ENCODE measurements around the gene MUC3A. TPM values are rescaled to one million over a fixed set of nuclear protein-coding genes. Genes with fewer than 3 reads are reported as not detected.
A peak's percentile ranks its signal among the peaks of the same experiment; 100 is the strongest.

Gene MUC3A
- polyA plus RNA-seq, 1 of the 3 experiments (the other 2 are of a cell fraction) = 0.03 TPM

GRCh38 chr7:100968031-100968430 lies 18.7 kb downstream of the MUC3A start:
- TF ChIP-seq POLR2AphosphoS5 (IDR thresholded peaks at IDR 0.05; ENCODE audit: low read depth, low read length) = no peak
- TF ChIP-seq SMC3 (IDR thresholded peaks at IDR 0.05; ENCODE audit: low read depth, low read length) = no peak
- TF ChIP-seq JUND (IDR thresholded peaks at IDR 0.05) = no peak
- TF ChIP-seq NFIC (IDR thresholded peaks at IDR 0.05; ENCODE audit: borderline replicate concordance) = no peak
- TF ChIP-seq RXRA (IDR thresholded peaks at IDR 0.05; ENCODE audit: borderline replicate concordance, low read depth) = no peak
- TF ChIP-seq ZBTB33 (IDR thresholded peaks at IDR 0.05; ENCODE audit: borderline replicate concordance, low read depth) = no peak
- no peak for TF ChIP-seq REST (IDR thresholded peaks at IDR 0.05; ENCODE audit: low read depth, low read length)
- no peak for TF ChIP-seq CTCF (IDR thresholded peaks at IDR 0.05)
- no peak for TF ChIP-seq EZH2phosphoT487 (IDR thresholded peaks at IDR 0.05; ENCODE audit: borderline replicate concordance, low read depth)
- TF ChIP-seq FOXM1 (IDR thresholded peaks at IDR 0.05; ENCODE audit: low read depth) = no peak
- TF ChIP-seq MXI1 (IDR thresholded peaks at IDR 0.05; ENCODE audit: low read depth, low read length) = no peak
- TF ChIP-seq EP300 (IDR thresholded peaks at IDR 0.05; ENCODE audit: borderline replicate concordance in 1 of 2, low read depth in 1 of 2, low read length in 1 of 2) = no peak
- H3K27ac ChIP-seq (ENCODE audit: low read depth in 2 of 2, low read length in 1 of 2) = no peak overlapping the region
- WGBS (ENCODE audit: low lambda C conversion rate) = 6% methylated on average over 5 of the region's 6 CpGs
- CTCF ChIA-PET = interaction anchor here (1.0 to 3.2 kb wide), 5 partner anchors 19 to 113 kb away, joined by 3 to 12 read pairs (median 4); no protein-coding TSS in a partner anchor
- H3K9ac ChIP-seq = no peak overlapping the region
- POLR2A ChIA-PET = no interaction called here
- no peak overlapping the region for H3K4me3 ChIP-seq (ENCODE audit: low read depth in 2 of 2, low read length in 1 of 2)
- H3K9me3 ChIP-seq = no peaks in the 10 kb centered on the region
- DNase-seq = peak; percentile 44
- H3K4me1 ChIP-seq (ENCODE audit: control insufficient read depth in 1 of 2, insufficient read depth in 2 of 2, low read depth in 1 of 2, low read length in 1 of 2) = peaks cover 0 to 7% of the 10 kb centered on the region in 2 experiments; a peak in 1 of 4 replicates
- no peaks in the 10 kb centered on the region for H4K20me1 ChIP-seq (ENCODE audit: insufficient read depth)
- H3F3A ChIP-seq (replicated peaks; ENCODE audit: insufficient read depth) = no peaks in the 10 kb centered on the region
- no peaks in the 10 kb centered on the region for H3K36me3 ChIP-seq (replicated peaks in 1 of 2; ENCODE audit: control insufficient read depth in 1 of 2, insufficient read depth in 2 of 2, low read length in 1 of 2)
- H3K79me2 ChIP-seq (ENCODE audit: insufficient read depth) = no peaks in the 10 kb centered on the region
- H3K27me3 ChIP-seq (ENCODE audit: insufficient read depth) = peaks cover 98% of the 10 kb centered on the region
- no peaks in the 10 kb centered on the region for H3K9me2 ChIP-seq
- no peak overlapping the region for H3K4me2 ChIP-seq
- no peak overlapping the region for H2AFZ ChIP-seq (ENCODE audit: low read depth)
